ENCODE measurements around the gene RUNDC1.

Gene RUNDC1

GRCh38 chr17:43003542-43004172 is 23.3 kb downstream of the RUNDC1 start:
- Histone ChIP-seq H3F3A (ENCODE audit: insufficient read depth) (peaks cover 39% of the 10 kb centered on the region), H3K36me3 (ENCODE audit: low read length) (peaks cover 22% of the 10 kb centered on the region)

GRCh38 chr17:43006639-43007551 is 26.5 kb downstream of the RUNDC1 start, which contains the start of gene IFI35:
TSS of gene IFI35 (plus strand) at chr17:43006784. CDS start at chr17:43006948, 164 bp downstream.
- Histone ChIP-seq H3K79me2 (ENCODE audit: insufficient read depth, low read length) (no peaks in the 10 kb centered on the region), H4K20me1 (ENCODE audit: low read depth, low read length) (no peaks in the 10 kb centered on the region), H3F3A (ENCODE audit: insufficient read depth) (peaks cover 23% of the 10 kb centered on the region), H3K9ac (ENCODE audit: low read length) (peak within 1 kb of the TSS; percentile 54), H3K27me3 (ENCODE audit: low read length) (no peaks in the 10 kb centered on the region), H2AFZ (ENCODE audit: low read depth, low read length, severe bottlenecking) (peak within 1 kb of the TSS; percentile 27), H3K27ac (ENCODE audit: low read depth, low read length) (peak within 1 kb of the TSS; percentile 38), H3K9me2 (replicated peaks; ENCODE audit: insufficient read depth, low read length) (no peaks in the 10 kb centered on the region), H3K4me2 (ENCODE audit: low read depth, low read length, poor library complexity, severe bottlenecking) (peak within 1 kb of the TSS; percentile 65), H3K9me3 (ENCODE audit: insufficient read depth, low read length) (no peaks in the 10 kb centered on the region), H3K36me3 (ENCODE audit: low read length) (peaks cover 10% of the 10 kb centered on the region; the same call in 1 of the 2 replicates), H3K4me3 (ENCODE audit: insufficient read depth, low read length, poor library complexity, severe bottlenecking) (no peak within 1 kb of the TSS)
- TF ChIP-seq EZH2phosphoT487 (conservative IDR thresholded peaks at IDR 0.05; ENCODE audit: low read length): no peak
- no peak for TF ChIP-seq CTCF (IDR thresholded peaks at IDR 0.05; ENCODE audit: insufficient read depth, low read length, poor library complexity, severe bottlenecking)

More at GRCh38 chr17:43003542-43004172, 23.3 kb downstream of the RUNDC1 start:
- Histone ChIP-seq H3K27ac (ENCODE audit: low read depth, low read length) (no peak overlapping the region; the same call in 1 of the 2 replicates), H3K4me2 (ENCODE audit: low read depth, low read length, poor library complexity, severe bottlenecking) (no peak overlapping the region), H3K9me2 (replicated peaks; ENCODE audit: insufficient read depth, low read length) (no peaks in the 10 kb centered on the region), H4K20me1 (ENCODE audit: low read depth, low read length) (peaks cover 5% of the 10 kb centered on the region; the same call in 1 of the 2 replicates), H3K4me3 (ENCODE audit: insufficient read depth, low read length, poor library complexity, severe bottlenecking) (no peak overlapping the region), H3K9ac (ENCODE audit: low read length) (no peak overlapping the region), H2AFZ (ENCODE audit: low read depth, low read length, severe bottlenecking) (no peak overlapping the region), H3K27me3 (ENCODE audit: low read length) (no peaks in the 10 kb centered on the region), H3K79me2 (ENCODE audit: insufficient read depth, low read length) (peaks cover 16% of the 10 kb centered on the region), H3K9me3 (ENCODE audit: insufficient read depth, low read length) (no peaks in the 10 kb centered on the region)
- no peak for TF ChIP-seq CTCF (IDR thresholded peaks at IDR 0.05; ENCODE audit: insufficient read depth, low read length, poor library complexity, severe bottlenecking)
- no peak for TF ChIP-seq EZH2phosphoT487 (conservative IDR thresholded peaks at IDR 0.05; ENCODE audit: low read length)

- Histone ChIP-seq H3K36me3 (ENCODE audit: low read length) (no peaks in the 10 kb centered on the region), H3K4me3 (ENCODE audit: insufficient read depth, low read length, poor library complexity, severe bottlenecking) (no peak overlapping the region), H3K9me2 (replicated peaks; ENCODE audit: insufficient read depth, low read length) (no peaks in the 10 kb centered on the region), H3K27ac (ENCODE audit: low read depth, low read length) (no peak overlapping the region), H3K79me2 (ENCODE audit: insufficient read depth, low read length) (no peaks in the 10 kb centered on the region), H3K4me2 (ENCODE audit: low read depth, low read length, poor library complexity, severe bottlenecking) (no peak overlapping the region), H4K20me1 (ENCODE audit: low read depth, low read length) (no peaks in the 10 kb centered on the region), H3K27me3 (ENCODE audit: low read length) (no peaks in the 10 kb centered on the region), H3F3A (ENCODE audit: insufficient read depth) (no peaks in the 10 kb centered on the region), H3K9ac (ENCODE audit: low read length) (no peak overlapping the region), H3K9me3 (ENCODE audit: insufficient read depth, low read length) (no peaks in the 10 kb centered on the region), H2AFZ (ENCODE audit: low read depth, low read length, severe bottlenecking) (no peak overlapping the region)
- no peak for TF ChIP-seq CTCF (IDR thresholded peaks at IDR 0.05; ENCODE audit: insufficient read depth, low read length, poor library complexity, severe bottlenecking)
- no peak for TF ChIP-seq EZH2phosphoT487 (conservative IDR thresholded peaks at IDR 0.05; ENCODE audit: low read length)
These were observed 30.4 kb downstream of the RUNDC1 start for GRCh38 chr17:43010667-43011308.

Data from SU-DHL-6 (cell line).